Measurements from ENCODE around the gene TBX10.

DNA sequence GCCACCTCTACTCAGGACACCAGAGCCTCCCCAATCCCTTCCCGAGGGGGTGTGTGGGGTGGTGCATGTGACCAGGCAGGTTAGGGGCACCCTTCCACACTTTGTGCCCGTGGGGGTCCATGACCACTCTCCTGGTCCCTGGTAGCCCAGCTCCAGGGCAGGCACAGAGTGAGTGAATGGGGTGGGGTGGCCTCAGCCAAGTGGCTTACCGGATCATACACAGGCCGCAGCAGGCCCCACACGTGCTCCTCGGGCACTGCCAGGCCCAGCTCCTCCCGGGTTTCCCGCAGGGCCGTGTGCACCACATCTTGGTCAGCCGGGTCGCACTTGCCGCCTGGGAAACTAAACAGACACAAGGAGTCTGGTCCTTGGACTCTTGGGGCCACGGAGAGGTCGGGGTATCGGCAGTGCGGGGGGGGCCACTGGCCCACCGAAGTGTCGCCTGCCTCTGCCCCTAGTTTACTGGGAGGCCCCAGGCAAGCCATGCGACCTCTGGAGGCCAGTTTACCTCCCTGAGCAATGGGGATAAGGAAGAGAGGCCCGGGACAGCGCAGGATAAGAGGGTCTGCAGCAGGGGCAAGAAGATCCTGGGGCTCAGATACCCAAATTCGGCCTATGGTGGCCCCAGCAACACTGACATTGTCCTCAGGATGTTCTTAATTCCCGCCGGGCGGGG lies 10.7 kb downstream of the TBX10 start:
- TF ChIP-seq, protein P1, sequence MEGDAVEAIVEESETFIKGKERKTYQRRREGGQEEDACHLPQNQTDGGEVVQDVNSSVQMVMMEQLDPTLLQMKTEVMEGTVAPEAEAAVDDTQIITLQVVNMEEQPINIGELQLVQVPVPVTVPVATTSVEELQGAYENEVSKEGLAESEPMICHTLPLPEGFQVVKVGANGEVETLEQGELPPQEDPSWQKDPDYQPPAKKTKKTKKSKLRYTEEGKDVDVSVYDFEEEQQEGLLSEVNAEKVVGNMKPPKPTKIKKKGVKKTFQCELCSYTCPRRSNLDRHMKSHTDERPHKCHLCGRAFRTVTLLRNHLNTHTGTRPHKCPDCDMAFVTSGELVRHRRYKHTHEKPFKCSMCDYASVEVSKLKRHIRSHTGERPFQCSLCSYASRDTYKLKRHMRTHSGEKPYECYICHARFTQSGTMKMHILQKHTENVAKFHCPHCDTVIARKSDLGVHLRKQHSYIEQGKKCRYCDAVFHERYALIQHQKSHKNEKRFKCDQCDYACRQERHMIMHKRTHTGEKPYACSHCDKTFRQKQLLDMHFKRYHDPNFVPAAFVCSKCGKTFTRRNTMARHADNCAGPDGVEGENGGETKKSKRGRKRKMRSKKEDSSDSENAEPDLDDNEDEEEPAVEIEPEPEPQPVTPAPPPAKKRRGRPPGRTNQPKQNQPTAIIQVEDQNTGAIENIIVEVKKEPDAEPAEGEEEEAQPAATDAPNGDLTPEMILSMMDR (IDR thresholded peaks at IDR 0.05), result no peak
- TF ChIP-seq POLR2AphosphoS5 (IDR thresholded peaks at IDR 0.05), result no peak
- TF ChIP-seq POLR2A (IDR thresholded peaks at IDR 0.05), result no peak

All from gastroesophageal sphincter (tissue), 3 donors.